Ishikawa (cell line): ENCODE results near the gene DICER1.

Source experiments
- EP300 ChIP-seq: IDR thresholded peaks from 2 replicates; pipeline ENCODE4 v1.6.1; 2012; ENCODE audit warnings: borderline replicate concordance
- MAX ChIP-seq: IDR thresholded peaks from 2 replicates; pipeline ENCODE4 v1.6.1; 2012
- NFIC ChIP-seq: IDR thresholded peaks from 2 replicates; pipeline ENCODE4 v1.6.1; 2012
- RAD21 ChIP-seq: IDR thresholded peaks from 2 replicates; pipeline ENCODE4 v1.6.1; 2012; ENCODE audit warnings: low read depth
- REST ChIP-seq: IDR thresholded peaks from 2 replicates; pipeline ENCODE4 v1.6.1; 2012; ENCODE audit warnings: low read depth, mild to moderate bottlenecking
- TAF1 ChIP-seq: IDR thresholded peaks from 2 replicates; pipeline ENCODE4 v1.6.1; 2012; ENCODE audit warnings: low read depth, mild to moderate bottlenecking
- TEAD4 ChIP-seq: IDR thresholded peaks from 2 replicates; pipeline ENCODE4 v1.6.1; 2012
- YY1 ChIP-seq: IDR thresholded peaks from 2 replicates; pipeline ENCODE4 v1.6.1; 2012; ENCODE audit warnings: low read depth
- ZBTB7A ChIP-seq: IDR thresholded peaks from 2 replicates; pipeline ENCODE4 v1.6.1; 2012; ENCODE audit warnings: low read depth

GRCh38 chr14:95054346-95055280, 102.7 kb downstream of the DICER1 start:
- TF ChIP-seq YY1 = no peak
- no peak for TF ChIP-seq RAD21
- no peak for TF ChIP-seq TAF1
- no peak for TF ChIP-seq MAX
- TF ChIP-seq NFIC = no peak
- TF ChIP-seq ZBTB7A = no peak
- no peak for TF ChIP-seq REST
- TF ChIP-seq EP300 = no peak
- no peak for TF ChIP-seq TEAD4
